ENCODE data around the gene NHERF1. TPM values are rescaled to one million over a fixed set of nuclear protein-coding genes. Genes with fewer than 3 reads are reported as not detected.
A peak's percentile ranks its signal among the peaks of the same experiment; 100 is the strongest.

The NHERF1 gene
- polyA plus RNA-seq, 3 donors, result 18.7 to 45.0 (median 23.6) TPM

- no peak overlapping the region for H3K27ac ChIP-seq (ENCODE audit: low read depth, low read length)
- 30 to 41% (median 37%) methylated on average over 23 to 24 of the region's 24 CpGs for WGBS, 3 donors
Observed at GRCh38 chr17:74744714-74745547, 3.5 kb upstream of the NHERF1 start.

- no peak overlapping the region for H3K27ac ChIP-seq (ENCODE audit: low read depth, low read length)
- 85 to 90% (median 89%) methylated on average over 8 of the region's 8 CpGs for WGBS, 3 donors
Observed at GRCh38 chr17:74745548-74746177, 2.8 kb upstream of the NHERF1 start.

- no peak overlapping the region for H3K27ac ChIP-seq (ENCODE audit: low read depth, low read length)
Observed at GRCh38 chr17:74746376-74746775, 2.1 kb upstream of the NHERF1 start.

GRCh38 chr17:74746922-74747321 is 1.5 kb upstream of the NHERF1 start:
- H3K27ac ChIP-seq (ENCODE audit: low read depth, low read length), result no peak overlapping the region

More at GRCh38 chr17:74746376-74746775, 2.1 kb upstream of the NHERF1 start:
- WGBS, 3 donors, result 73 to 83% (median 76%) methylated on average over 5 of the region's 5 CpGs

GRCh38 chr17:74748279-74748528 is 224 bp upstream of the NHERF1 start:
- 0% methylated on average over 33 to 34 of the region's 34 CpGs for WGBS, 3 donors

More at GRCh38 chr17:74746922-74747321, 1.5 kb upstream of the NHERF1 start:
- WGBS, 3 donors, result 24 to 49% (median 25%) methylated on average over 6 of the region's 6 CpGs

GRCh38 chr17:74749279-74750038 is 1.0 kb downstream of the NHERF1 start:
- WGBS, 3 donors, result 2 to 6% (median 6%) methylated on average over 36 to 46 of the region's 46 CpGs
- H3K27ac ChIP-seq (ENCODE audit: low read depth, low read length), result no peak overlapping the region

More at GRCh38 chr17:74748279-74748528, 224 bp upstream of the NHERF1 start:
- no peak overlapping the region for H3K27ac ChIP-seq (ENCODE audit: low read depth, low read length)

GRCh38 chr17:74750039-74750326 is 1.6 kb downstream of the NHERF1 start:
- no peak overlapping the region for H3K27ac ChIP-seq (ENCODE audit: low read depth, low read length)
- WGBS, 3 donors, result 6 to 48% (median 46%) methylated on average over 6 of the region's 6 CpGs

GRCh38 chr17:74750327-74751069 is 2.1 kb downstream of the NHERF1 start:
- H3K27ac ChIP-seq (ENCODE audit: low read depth, low read length), result no peak overlapping the region
- WGBS, 3 donors, result 21 to 40% (median 30%) methylated on average over 13 of the region's 13 CpGs

GRCh38 chr17:74752415-74752814 is 4.0 kb downstream of the NHERF1 start:
- no peak overlapping the region for H3K27ac ChIP-seq (ENCODE audit: low read depth, low read length)

GRCh38 chr17:74752822-74753401 is 4.5 kb downstream of the NHERF1 start:
- no peak overlapping the region for H3K27ac ChIP-seq (ENCODE audit: low read depth, low read length)
- 74 to 95% (median 92%) methylated on average over 7 of the region's 7 CpGs for WGBS, 3 donors

More at GRCh38 chr17:74752415-74752814, 4.0 kb downstream of the NHERF1 start:
- WGBS, 3 donors, result 61 to 80% (median 72%) methylated on average over 9 of the region's 9 CpGs

GRCh38 chr17:74754832-74755231 is 6.4 kb downstream of the NHERF1 start:
- 83 to 92% (median 91%) methylated on average over 3 of the region's 3 CpGs for WGBS, 3 donors
- H3K27ac ChIP-seq (ENCODE audit: low read depth, low read length), result no peak overlapping the region

GRCh38 chr17:74755533-74755932 is 7.1 kb downstream of the NHERF1 start:
- no peak overlapping the region for H3K27ac ChIP-seq (ENCODE audit: low read depth, low read length)
- 89 to 92% (median 90%) methylated on average over 8 of the region's 8 CpGs for WGBS, 3 donors

- 40 to 61% (median 55%) methylated on average over 3 of the region's 3 CpGs for WGBS, 3 donors
- no peak overlapping the region for H3K27ac ChIP-seq (ENCODE audit: low read depth, low read length)
Observed at GRCh38 chr17:74756891-74757290, 8.5 kb downstream of the NHERF1 start.

- WGBS, 3 donors, result 42 to 64% (median 47%) methylated on average over 3 of the region's 3 CpGs
- H3K27ac ChIP-seq (ENCODE audit: low read depth, low read length), result no peak overlapping the region
Observed at GRCh38 chr17:74757502-74757901, 9.1 kb downstream of the NHERF1 start.

GRCh38 chr17:74757931-74758847 is 9.8 kb downstream of the NHERF1 start:
- peak overlapping the region; percentile 29 for H3K27ac ChIP-seq (ENCODE audit: low read depth, low read length)
- 39 to 51% (median 51%) methylated on average over 24 to 26 of the region's 26 CpGs for WGBS, 3 donors

- 40 to 87% (median 58%) methylated on average over 2 of the region's 2 CpGs for WGBS, 3 donors
- peak overlapping the region; percentile 29 for H3K27ac ChIP-seq (ENCODE audit: low read depth, low read length)
Observed at GRCh38 chr17:74758848-74759168, 10.4 kb downstream of the NHERF1 start.

- WGBS, 3 donors, result 46 to 53% (median 52%) methylated on average over 7 to 9 of the region's 9 CpGs
- no peak overlapping the region for H3K27ac ChIP-seq (ENCODE audit: low read depth, low read length)
Observed at GRCh38 chr17:74759243-74759801, 10.9 kb downstream of the NHERF1 start.
